PC-3 (cell line): ENCODE results near the gene AGBL1. TPM values are rescaled to one million over a fixed set of nuclear protein-coding genes. Genes with fewer than 3 reads are reported as not detected.

ENCODE experiments used
- ATAC-seq: fragments of 200-7000 bp; cut with Tn5 transposase; 2 replicates; pipeline ENCODE4 v1.9.1; 2020; ENCODE audit warnings: mild to moderate bottlenecking, moderate library complexity
- BruUV-seq: library from RNA; stranded (reverse); fragments of 400-500 nt; replicated peaks from 2 replicates; lab custom pipeline; 2021; lab: Mats Ljungman, UMichigan
- CTCF ChIA-PET: fragments of 300-600 bp; sonication (Branson Sonifier 250); formaldehyde crosslinking; loops from one replicate; lab custom pipeline; 2022; ENCODE audit warnings: antibody characterized with exemption; lab: Charles Lee
- POLR2A ChIA-PET: fragments of 300-600 bp; sonication (Branson Sonifier 250); formaldehyde crosslinking; loops from one replicate; lab custom pipeline; 2022; ENCODE audit warnings: antibody characterized with exemption; ENCODE audit not compliant: unreplicated experiment; lab: Charles Lee
- DNase-seq: peaks from one replicate; pipeline ENCODE4 v3.0.0-alpha.2; 2015
- H2AFZ ChIP-seq: fragments of 300-600 bp; sonication (generic); 2 replicates; pipeline ENCODE4 v1.6.0; 2016; ENCODE audit warnings: antibody characterized with exemption, low read length
- H3F3A ChIP-seq: fragments of 300-600 bp; sonication (generic); one replicate; pipeline ENCODE4 v1.6.0; 2017; ENCODE audit warnings: antibody characterized with exemption, low read length, control low read depth, mild to moderate bottlenecking; ENCODE audit not compliant: unreplicated experiment
- H3K27ac ChIP-seq: fragments of 300-600 bp; sonication (generic); 2 replicates; pipeline ENCODE4 v1.5.1; 2016; ENCODE audit warnings: mild to moderate bottlenecking, low read length
- H3K27me3 ChIP-seq: fragments of 300-600 bp; sonication (generic); 2 replicates; pipeline ENCODE4 v1.6.1; 2016; ENCODE audit warnings: low read length, mixed read lengths
- H3K36me3 ChIP-seq: fragments of 300-600 bp; sonication (generic); 2 replicates; pipeline ENCODE4 v1.6.1; 2016; ENCODE audit warnings: low read depth, mixed run types, low read length, mixed read lengths
- H3K4me1 ChIP-seq: fragments of 300-600 bp; sonication (generic); 2 replicates; pipeline ENCODE4 v1.5.1; 2016; ENCODE audit warnings: low read length; ENCODE audit not compliant: insufficient read depth
- H3K4me2 ChIP-seq: fragments of 300-600 bp; sonication (generic); 2 replicates; pipeline ENCODE4 v1.6.0; 2016; ENCODE audit warnings: low read length
- H3K4me3 ChIP-seq: fragments of 300-600 bp; sonication (generic); 2 replicates; pipeline ENCODE4 v1.5.1; 2016; ENCODE audit warnings: mild to moderate bottlenecking, low read length, mixed read lengths
- H3K79me2 ChIP-seq: fragments of 300-600 bp; sonication (generic); 2 replicates; pipeline ENCODE4 v1.6.1; 2017; ENCODE audit warnings: low read length, mixed read lengths
- H3K9ac ChIP-seq: fragments of 300-600 bp; sonication (generic); 2 replicates; pipeline ENCODE4 v1.6.0; 2016; ENCODE audit warnings: mild to moderate bottlenecking, low read length
- H3K9me2 ChIP-seq: fragments of 300-600 bp; sonication (generic); replicated peaks from 2 replicates; pipeline ENCODE4 v1.6.1; 2016; ENCODE audit warnings: mixed run types, low read length, mixed read lengths
- H3K9me3 ChIP-seq: fragments of 300-600 bp; sonication (generic); 2 replicates; pipeline ENCODE4 v1.6.1; 2016; ENCODE audit warnings: low read length, mixed read lengths
- H4K20me1 ChIP-seq: fragments of 300-600 bp; sonication (generic); 2 replicates; pipeline ENCODE4 v1.6.1; 2016; ENCODE audit warnings: low read length, mixed read lengths
- EZH2 ChIP-seq: fragments of 300-600 bp; sonication (generic); IDR thresholded peaks from one replicate; pipeline ENCODE4 v1.6.1; 2017; ENCODE audit warnings: antibody characterized with exemption, mild to moderate bottlenecking, low read length; ENCODE audit not compliant: unreplicated experiment
- EZH2phosphoT487 ChIP-seq: fragments of 300-600 bp; sonication (generic); IDR thresholded peaks from 2 replicates; pipeline ENCODE4 v1.6.1; 2018; ENCODE audit warnings: mild to moderate bottlenecking, antibody characterized with exemption, low read length, borderline replicate concordance
- intact Hi-C: fragments of 100-400 bp; cut with micrococcal nuclease; formaldehyde crosslinking; loops from 2 replicates; pipeline ENCODE4 v1.9.0; 2023
- total RNA-seq: library from RNA; depleted of rRNA; stranded (reverse); fragments of >200 nt; gene quantifications from 2 replicates; pipeline ENCODE4 v1.2.3, GENCODE V29; 2014
- TF ChIP-seq, protein P1 (sequence below): fragments of 300-600 bp; sonication (generic); conservative IDR thresholded peaks from 2 replicates; pipeline ENCODE4 v1.5.1; 2017; ENCODE audit warnings: antibody characterized with exemption, low read depth, mild to moderate bottlenecking, low read length

Gene AGBL1
- total RNA-seq, 1 experiment from 2014 or later, result not detected

DNA sequence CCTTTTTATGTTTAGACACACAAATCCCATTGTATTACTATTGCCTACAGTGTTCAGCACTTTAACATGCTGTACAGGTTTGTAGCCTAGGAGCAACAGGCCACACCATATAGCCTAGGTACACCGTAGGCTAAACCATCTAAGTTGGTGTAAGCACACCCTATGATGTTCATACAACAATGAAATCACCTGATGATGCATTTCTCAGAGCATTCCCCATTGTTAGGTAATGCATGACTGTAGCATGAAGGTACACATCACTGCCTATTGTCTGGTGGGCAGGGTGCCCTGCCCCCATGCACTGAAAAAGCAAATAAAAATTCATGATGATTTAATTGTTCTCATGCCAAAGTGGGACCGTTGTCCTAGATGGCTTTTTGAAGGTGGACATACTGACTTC lies 183.6 kb downstream of the AGBL1 start:
- CTCF ChIA-PET, result no interaction called here
- TF ChIP-seq EZH2 (no peak), EZH2phosphoT487 (no peak)
- TF ChIP-seq, protein P1, sequence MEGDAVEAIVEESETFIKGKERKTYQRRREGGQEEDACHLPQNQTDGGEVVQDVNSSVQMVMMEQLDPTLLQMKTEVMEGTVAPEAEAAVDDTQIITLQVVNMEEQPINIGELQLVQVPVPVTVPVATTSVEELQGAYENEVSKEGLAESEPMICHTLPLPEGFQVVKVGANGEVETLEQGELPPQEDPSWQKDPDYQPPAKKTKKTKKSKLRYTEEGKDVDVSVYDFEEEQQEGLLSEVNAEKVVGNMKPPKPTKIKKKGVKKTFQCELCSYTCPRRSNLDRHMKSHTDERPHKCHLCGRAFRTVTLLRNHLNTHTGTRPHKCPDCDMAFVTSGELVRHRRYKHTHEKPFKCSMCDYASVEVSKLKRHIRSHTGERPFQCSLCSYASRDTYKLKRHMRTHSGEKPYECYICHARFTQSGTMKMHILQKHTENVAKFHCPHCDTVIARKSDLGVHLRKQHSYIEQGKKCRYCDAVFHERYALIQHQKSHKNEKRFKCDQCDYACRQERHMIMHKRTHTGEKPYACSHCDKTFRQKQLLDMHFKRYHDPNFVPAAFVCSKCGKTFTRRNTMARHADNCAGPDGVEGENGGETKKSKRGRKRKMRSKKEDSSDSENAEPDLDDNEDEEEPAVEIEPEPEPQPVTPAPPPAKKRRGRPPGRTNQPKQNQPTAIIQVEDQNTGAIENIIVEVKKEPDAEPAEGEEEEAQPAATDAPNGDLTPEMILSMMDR, result no peak
- H3K4me2 ChIP-seq, result no peak overlapping the region

DNA sequence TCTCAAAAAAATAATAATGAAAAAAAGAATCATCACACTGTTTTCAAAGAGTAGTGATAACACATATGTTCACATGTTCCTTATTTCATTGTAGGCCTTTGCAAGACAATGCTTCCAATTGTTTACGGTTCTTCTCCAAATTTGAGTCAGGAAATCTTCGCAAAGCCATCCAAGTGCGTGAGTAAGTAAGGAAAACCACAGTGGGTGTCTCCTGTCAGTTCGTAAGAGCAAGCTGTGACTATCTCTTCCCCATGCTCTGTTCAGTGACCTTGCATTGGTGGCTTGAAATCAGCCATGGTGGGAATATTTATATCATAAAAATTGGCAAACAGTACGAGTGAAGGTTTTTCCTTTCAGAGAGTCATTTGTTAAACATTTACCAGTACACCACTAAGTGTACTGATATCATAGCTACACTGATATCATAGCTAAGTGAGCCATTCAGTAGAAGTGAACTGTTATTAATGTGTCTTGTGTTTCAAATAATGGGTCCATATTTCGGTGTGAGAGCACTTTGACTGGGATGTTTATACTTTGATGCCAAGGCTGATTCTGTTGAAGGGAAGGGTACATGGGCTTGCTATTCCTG lies 187.3 kb downstream of the AGBL1 start:
- intact Hi-C loops, result no loop called here
- Histone ChIP-seq H3F3A (no peaks in the 10 kb centered on the region), H3K79me2 (no peaks in the 10 kb centered on the region), H3K4me3 (no peak overlapping the region), H2AFZ (no peak overlapping the region), H3K4me2 (no peak overlapping the region), H3K9me3 (no peaks in the 10 kb centered on the region), H3K27ac (peak overlapping the region; percentile 66), H3K9ac (no peak overlapping the region), H3K36me3 (no peaks in the 10 kb centered on the region), H4K20me1 (no peaks in the 10 kb centered on the region), H3K9me2 (no peaks in the 10 kb centered on the region), H3K27me3 (no peaks in the 10 kb centered on the region), H3K4me1 (no peaks in the 10 kb centered on the region)
- TF ChIP-seq, protein P1, result no peak
- TF ChIP-seq EZH2phosphoT487 (no peak), EZH2 (no peak)
- no peak for ATAC-seq
- ChIA-PET CTCF (no interaction called here), POLR2A (no interaction called here)
- BruUV-seq, result no TSS peak
- peak; percentile 18 for DNase-seq

More for the DNA sequence above, 183.6 kb downstream of the AGBL1 start:
- no peaks in the 10 kb centered on the region for H3K9me2 ChIP-seq
- no peak overlapping the region for H2AFZ ChIP-seq
- no peaks in the 10 kb centered on the region for H3K4me1 ChIP-seq
- POLR2A ChIA-PET, result no interaction called here
- no peaks in the 10 kb centered on the region for H3K79me2 ChIP-seq
- no peaks in the 10 kb centered on the region for H3K36me3 ChIP-seq
- DNase-seq, result no peak
- no peak for ATAC-seq
- no peak overlapping the region for H3K4me3 ChIP-seq
- H3F3A ChIP-seq, result no peaks in the 10 kb centered on the region
- H3K9me3 ChIP-seq, result no peaks in the 10 kb centered on the region
- no peaks in the 10 kb centered on the region for H3K27me3 ChIP-seq
- no peaks in the 10 kb centered on the region for H4K20me1 ChIP-seq
- no TSS peak for BruUV-seq
- intact Hi-C loops, result no loop called here
- H3K9ac ChIP-seq, result no peak overlapping the region
- no peak overlapping the region for H3K27ac ChIP-seq

DNA sequence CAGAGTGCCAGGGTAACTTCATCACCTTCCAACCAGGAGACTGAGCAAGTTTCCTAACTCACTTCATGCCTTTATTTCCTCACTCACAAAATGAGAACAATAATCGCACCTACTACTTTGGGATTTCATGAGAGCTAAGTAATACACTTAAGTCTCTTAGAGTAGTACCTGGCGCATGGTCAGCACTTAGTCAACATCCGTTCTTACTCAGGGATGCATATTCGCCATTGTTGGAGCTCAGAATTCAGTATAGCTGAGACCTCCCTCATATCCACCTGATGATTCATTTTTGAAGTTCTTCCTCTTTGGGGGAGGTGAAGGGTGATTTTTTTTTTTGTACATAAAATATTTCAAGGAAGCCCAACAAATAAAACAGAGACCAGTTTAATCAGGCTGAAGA lies 188.2 kb downstream of the AGBL1 start:
- no TSS peak for BruUV-seq
- no peaks in the 10 kb centered on the region for H3F3A ChIP-seq
- H3K79me2 ChIP-seq, result no peaks in the 10 kb centered on the region
- ATAC-seq, result no peak
- no peaks in the 10 kb centered on the region for H3K9me3 ChIP-seq
- no peak overlapping the region for H2AFZ ChIP-seq
- H3K4me2 ChIP-seq, result no peak overlapping the region
- CTCF ChIA-PET, result no interaction called here
- peak overlapping the region; percentile 66 for H3K27ac ChIP-seq
- no peaks in the 10 kb centered on the region for H3K9me2 ChIP-seq
- peak; percentile 60 for DNase-seq
- intact Hi-C loops, result no loop called here
- H3K4me1 ChIP-seq, result no peaks in the 10 kb centered on the region
- no peaks in the 10 kb centered on the region for H4K20me1 ChIP-seq
- TF ChIP-seq EZH2phosphoT487 (no peak), EZH2 (no peak)
- TF ChIP-seq, protein P1, result no peak
- no peaks in the 10 kb centered on the region for H3K36me3 ChIP-seq
- POLR2A ChIA-PET, result no interaction called here
- H3K9ac ChIP-seq, result no peak overlapping the region
- no peaks in the 10 kb centered on the region for H3K27me3 ChIP-seq
- H3K4me3 ChIP-seq, result no peak overlapping the region
